Ishikawa (cell line): ENCODE results near the gene HRH2.

ENCODE experiments used
- EGR1 ChIP-seq: IDR thresholded peaks from 2 replicates; pipeline ENCODE4 v1.6.1; 2012
- EP300 ChIP-seq: IDR thresholded peaks from 2 replicates; pipeline ENCODE4 v1.6.1; 2012; ENCODE audit warnings: borderline replicate concordance
- RAD21 ChIP-seq: IDR thresholded peaks from 2 replicates; pipeline ENCODE4 v1.6.1; 2012; ENCODE audit warnings: low read depth
- TCF12 ChIP-seq: IDR thresholded peaks from 2 replicates; pipeline ENCODE4 v1.6.1; 2012; ENCODE audit warnings: low read depth
- ZBTB7A ChIP-seq: IDR thresholded peaks from 2 replicates; pipeline ENCODE4 v1.6.1; 2012; ENCODE audit warnings: low read depth
- TF ChIP-seq, protein P1 (sequence below): IDR thresholded peaks from 2 replicates; pipeline ENCODE4 v1.6.1; 2012
- TF ChIP-seq, protein P2 (sequence below): IDR thresholded peaks from 2 replicates; pipeline ENCODE4 v1.6.1; 2012
- TF ChIP-seq, protein P3 (sequence below): IDR thresholded peaks from 2 replicates; pipeline ENCODE4 v1.6.1; 2012; ENCODE audit warnings: low read depth, mild to moderate bottlenecking

DNA sequence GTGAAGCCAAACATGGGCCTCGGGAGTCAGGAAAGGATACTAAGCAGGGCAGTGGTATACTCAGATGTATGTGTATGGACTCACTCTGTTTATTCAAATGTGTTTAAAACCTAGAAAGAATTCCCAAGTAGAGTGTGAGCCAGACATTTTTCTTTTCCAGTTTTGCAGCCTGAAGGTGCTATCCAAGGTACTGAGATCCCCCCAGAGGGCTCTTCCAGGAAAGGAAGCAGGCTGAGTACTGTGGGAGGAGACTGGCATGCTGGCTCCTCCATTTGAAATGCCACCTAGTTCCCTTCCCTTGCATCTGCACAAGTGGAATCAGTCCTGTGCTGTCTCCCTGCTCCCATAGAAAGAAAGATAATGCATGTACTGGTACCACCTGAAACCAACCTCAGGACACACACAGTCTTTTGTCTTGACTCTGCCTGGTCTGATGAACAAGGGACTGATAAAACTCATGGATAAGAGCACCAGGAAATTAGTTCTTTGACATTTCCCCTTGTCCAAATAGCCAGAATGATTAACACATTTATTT lies 85.9 kb downstream of the HRH2 start:
- TF ChIP-seq, protein P1, sequence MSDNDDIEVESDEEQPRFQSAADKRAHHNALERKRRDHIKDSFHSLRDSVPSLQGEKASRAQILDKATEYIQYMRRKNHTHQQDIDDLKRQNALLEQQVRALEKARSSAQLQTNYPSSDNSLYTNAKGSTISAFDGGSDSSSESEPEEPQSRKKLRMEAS = no peak
- TF ChIP-seq TCF12 (no peak), EGR1 (no peak), ZBTB7A (no peak), RAD21 (no peak), EP300 (no peak)
- TF ChIP-seq, protein P2, sequence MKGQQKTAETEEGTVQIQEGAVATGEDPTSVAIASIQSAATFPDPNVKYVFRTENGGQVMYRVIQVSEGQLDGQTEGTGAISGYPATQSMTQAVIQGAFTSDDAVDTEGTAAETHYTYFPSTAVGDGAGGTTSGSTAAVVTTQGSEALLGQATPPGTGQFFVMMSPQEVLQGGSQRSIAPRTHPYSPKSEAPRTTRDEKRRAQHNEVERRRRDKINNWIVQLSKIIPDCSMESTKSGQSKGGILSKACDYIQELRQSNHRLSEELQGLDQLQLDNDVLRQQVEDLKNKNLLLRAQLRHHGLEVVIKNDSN = no peak
- TF ChIP-seq, protein P3, sequence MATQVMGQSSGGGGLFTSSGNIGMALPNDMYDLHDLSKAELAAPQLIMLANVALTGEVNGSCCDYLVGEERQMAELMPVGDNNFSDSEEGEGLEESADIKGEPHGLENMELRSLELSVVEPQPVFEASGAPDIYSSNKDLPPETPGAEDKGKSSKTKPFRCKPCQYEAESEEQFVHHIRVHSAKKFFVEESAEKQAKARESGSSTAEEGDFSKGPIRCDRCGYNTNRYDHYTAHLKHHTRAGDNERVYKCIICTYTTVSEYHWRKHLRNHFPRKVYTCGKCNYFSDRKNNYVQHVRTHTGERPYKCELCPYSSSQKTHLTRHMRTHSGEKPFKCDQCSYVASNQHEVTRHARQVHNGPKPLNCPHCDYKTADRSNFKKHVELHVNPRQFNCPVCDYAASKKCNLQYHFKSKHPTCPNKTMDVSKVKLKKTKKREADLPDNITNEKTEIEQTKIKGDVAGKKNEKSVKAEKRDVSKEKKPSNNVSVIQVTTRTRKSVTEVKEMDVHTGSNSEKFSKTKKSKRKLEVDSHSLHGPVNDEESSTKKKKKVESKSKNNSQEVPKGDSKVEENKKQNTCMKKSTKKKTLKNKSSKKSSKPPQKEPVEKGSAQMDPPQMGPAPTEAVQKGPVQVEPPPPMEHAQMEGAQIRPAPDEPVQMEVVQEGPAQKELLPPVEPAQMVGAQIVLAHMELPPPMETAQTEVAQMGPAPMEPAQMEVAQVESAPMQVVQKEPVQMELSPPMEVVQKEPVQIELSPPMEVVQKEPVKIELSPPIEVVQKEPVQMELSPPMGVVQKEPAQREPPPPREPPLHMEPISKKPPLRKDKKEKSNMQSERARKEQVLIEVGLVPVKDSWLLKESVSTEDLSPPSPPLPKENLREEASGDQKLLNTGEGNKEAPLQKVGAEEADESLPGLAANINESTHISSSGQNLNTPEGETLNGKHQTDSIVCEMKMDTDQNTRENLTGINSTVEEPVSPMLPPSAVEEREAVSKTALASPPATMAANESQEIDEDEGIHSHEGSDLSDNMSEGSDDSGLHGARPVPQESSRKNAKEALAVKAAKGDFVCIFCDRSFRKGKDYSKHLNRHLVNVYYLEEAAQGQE = peak; percentile 89
